GM12874 (cell line): Measurements from ENCODE around the gene LAMA4.

Experiments
- TF ChIP-seq, protein P1 (sequence below): IDR thresholded peaks from 2 replicates; pipeline ENCODE4 v1.5.1; 2011; ENCODE audit warnings: low read depth, mild to moderate bottlenecking, control low read depth, low read length, moderate library complexity; ENCODE audit not compliant: insufficient read depth

Gene LAMA4

DNA sequence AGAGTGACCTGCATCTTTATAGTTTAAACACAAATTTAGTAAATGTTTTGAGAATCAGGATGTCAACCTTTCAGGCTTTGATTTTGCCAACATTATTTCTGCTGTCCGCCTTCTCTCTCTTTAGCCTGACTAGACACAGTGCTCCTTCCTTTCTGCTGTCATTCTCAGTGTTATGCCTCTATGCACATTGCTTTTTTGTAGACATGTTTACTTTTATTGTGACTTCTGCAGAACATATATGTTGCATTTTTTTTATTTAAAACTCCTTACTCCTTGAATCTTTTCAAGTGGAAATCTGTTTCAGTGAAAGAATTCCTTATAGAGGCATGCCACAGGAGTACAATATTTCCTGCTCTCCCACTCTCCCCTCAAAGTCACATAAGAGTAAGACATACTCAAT is 64.2 kb downstream of the LAMA4 start:
- TF ChIP-seq, protein P1, sequence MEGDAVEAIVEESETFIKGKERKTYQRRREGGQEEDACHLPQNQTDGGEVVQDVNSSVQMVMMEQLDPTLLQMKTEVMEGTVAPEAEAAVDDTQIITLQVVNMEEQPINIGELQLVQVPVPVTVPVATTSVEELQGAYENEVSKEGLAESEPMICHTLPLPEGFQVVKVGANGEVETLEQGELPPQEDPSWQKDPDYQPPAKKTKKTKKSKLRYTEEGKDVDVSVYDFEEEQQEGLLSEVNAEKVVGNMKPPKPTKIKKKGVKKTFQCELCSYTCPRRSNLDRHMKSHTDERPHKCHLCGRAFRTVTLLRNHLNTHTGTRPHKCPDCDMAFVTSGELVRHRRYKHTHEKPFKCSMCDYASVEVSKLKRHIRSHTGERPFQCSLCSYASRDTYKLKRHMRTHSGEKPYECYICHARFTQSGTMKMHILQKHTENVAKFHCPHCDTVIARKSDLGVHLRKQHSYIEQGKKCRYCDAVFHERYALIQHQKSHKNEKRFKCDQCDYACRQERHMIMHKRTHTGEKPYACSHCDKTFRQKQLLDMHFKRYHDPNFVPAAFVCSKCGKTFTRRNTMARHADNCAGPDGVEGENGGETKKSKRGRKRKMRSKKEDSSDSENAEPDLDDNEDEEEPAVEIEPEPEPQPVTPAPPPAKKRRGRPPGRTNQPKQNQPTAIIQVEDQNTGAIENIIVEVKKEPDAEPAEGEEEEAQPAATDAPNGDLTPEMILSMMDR, result no peak

DNA sequence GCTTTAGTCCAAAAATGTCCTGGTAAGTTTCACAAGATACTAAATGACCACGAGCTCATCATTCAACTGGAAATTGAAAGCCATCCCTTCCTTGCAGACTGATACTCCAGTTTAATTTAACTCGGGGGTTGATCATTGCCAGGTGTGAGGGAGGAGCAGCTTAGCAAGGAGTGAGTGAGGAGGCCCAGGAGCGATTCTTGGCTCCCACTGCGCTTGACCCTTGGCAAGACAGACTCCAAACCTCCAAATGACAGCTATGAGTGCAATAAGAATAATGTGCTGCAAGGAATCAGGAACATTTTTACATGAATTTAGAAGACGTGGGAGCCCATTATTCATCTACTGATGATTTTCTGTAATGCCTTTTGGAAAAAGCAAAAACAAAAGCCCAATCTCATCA is 64.9 kb downstream of the LAMA4 start:
- TF ChIP-seq, protein P1, result no peak

DNA sequence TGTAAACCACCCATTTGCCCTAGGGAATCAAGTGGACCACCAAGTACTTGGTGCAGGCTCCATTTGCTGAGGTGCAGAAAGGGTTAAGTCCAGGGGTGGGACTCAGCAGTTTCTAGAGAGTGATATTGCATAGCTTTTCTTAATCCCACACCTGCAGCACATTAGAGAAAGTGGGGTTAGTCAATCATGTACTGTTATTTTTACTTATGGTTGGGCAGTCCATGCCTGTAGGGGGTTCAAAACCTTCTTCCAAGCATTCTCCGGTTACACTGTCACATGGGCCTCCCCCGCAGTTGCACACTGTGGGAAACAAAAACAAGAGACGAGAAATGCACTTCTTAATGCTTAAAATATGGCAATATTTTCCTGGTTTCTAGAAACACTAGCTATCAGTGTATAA is 65.5 kb downstream of the LAMA4 start:
- TF ChIP-seq, protein P1, result no peak

GRCh38 chr6:112187736-112188135 is 66.6 kb downstream of the LAMA4 start:
- TF ChIP-seq, protein P1, result no peak

GRCh38 chr6:112184951-112185350 is 69.4 kb downstream of the LAMA4 start:
- TF ChIP-seq, protein P1, result no peak

DNA sequence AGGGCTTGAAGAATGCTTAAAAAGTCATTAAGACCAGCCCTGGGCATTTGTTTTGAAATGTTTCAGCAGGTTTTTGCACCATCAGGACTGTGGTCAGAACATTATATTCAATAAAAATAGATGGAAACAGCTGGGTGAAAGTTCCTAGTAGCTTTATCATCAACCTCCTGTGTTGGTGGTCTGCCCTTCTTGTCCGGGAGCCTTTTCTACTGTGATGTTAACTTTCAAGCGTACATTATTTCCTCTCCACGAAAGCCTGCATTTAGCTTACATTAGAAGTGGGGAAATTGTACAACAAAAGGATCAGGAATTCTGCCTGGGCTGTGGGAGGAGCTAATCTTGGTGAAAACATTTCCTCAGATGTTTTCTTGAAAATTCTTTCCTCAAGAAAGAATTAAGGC is 71.1 kb downstream of the LAMA4 start:
- TF ChIP-seq, protein P1, result no peak

DNA sequence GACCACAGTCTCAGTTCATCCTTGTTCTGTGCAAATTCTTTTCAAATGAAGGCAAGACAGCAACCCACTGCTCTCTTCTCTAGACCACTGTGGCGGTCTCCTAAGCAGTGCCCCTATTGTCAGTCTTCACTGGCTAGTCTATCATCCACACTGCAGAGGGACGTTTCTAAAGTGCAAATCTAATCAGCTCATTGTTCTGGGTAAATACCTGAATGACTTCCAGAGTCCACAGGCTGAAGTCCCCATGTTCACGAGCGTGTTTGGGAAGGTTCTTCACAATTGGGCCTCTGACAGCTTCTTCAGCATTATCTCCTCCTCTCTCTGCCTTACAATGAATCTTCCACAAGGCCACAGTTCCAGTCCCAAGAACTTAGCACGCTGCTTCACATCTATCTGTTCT is 73.2 kb downstream of the LAMA4 start:
- TF ChIP-seq, protein P1, result no peak
